Measurements from ENCODE around the gene EFCAB5. TPM values are rescaled to one million over a fixed set of nuclear protein-coding genes. Genes with fewer than 3 reads are reported as not detected.
A peak's percentile ranks its signal among the peaks of the same experiment; 100 is the strongest.

EFCAB5 gene
- total RNA-seq, 2 donors from 2014 or later: not detected

- no peaks in the 10 kb centered on the region for H3K36me3 ChIP-seq (ENCODE audit: control insufficient read depth, insufficient read depth, low read length)
- Mint-ChIP-seq H3K36me3 (ENCODE audit: low read depth) (no peaks in the 10 kb centered on the region), H3K4me3 (no peak overlapping the region), H3K27me3 (ENCODE audit: insufficient read depth) (peaks cover 2% of the 10 kb centered on the region), H3K4me1 (peaks cover 4% of the 10 kb centered on the region), H3K9me3 (no peaks in the 10 kb centered on the region), H3K27ac (no peak overlapping the region)
- no peak overlapping the region for H3K9ac ChIP-seq (ENCODE audit: extremely low read depth, low read length, poor library complexity, severe bottlenecking)
- 89% methylated on average over 1 of the region's 1 CpG; no CpG with 5 or more reads in 1 of the 2 experiments for WGBS, 2 experiments (ENCODE audit: insufficient coverage in 1 of 2, insufficient read length in 1 of 2)
- no peak overlapping the region for H3K4me3 ChIP-seq (ENCODE audit: low read length)
- H3K9me3 ChIP-seq (ENCODE audit: control insufficient read depth, low read length): no peaks in the 10 kb centered on the region
- no peak for DNase-seq
- H3K27ac ChIP-seq (ENCODE audit: low read depth, low read length): no peak overlapping the region
- no peak for TF ChIP-seq CTCF (conservative IDR thresholded peaks at IDR 0.05)
- H3K27me3 ChIP-seq (ENCODE audit: control insufficient read depth, insufficient read depth, low read length, poor library complexity, severe bottlenecking): no peaks in the 10 kb centered on the region
- no peaks in the 10 kb centered on the region for H3K4me1 ChIP-seq (ENCODE audit: control insufficient read depth, insufficient read depth, low read length)
These were observed 162.5 kb downstream of the EFCAB5 start for GRCh38 chr17:30103921-30104320.

GRCh38 chr17:30104575-30105339, 163.3 kb downstream of the EFCAB5 start:
- H3K27ac Mint-ChIP-seq: peak overlapping the region; percentile 89
- H3K36me3 Mint-ChIP-seq (ENCODE audit: low read depth): no peaks in the 10 kb centered on the region
- H3K27me3 Mint-ChIP-seq (ENCODE audit: insufficient read depth): no peaks in the 10 kb centered on the region
- Histone ChIP-seq H3K9ac (ENCODE audit: extremely low read depth, low read length, poor library complexity, severe bottlenecking) (peak overlapping the region; percentile 1), H3K9me3 (ENCODE audit: control insufficient read depth, low read length) (no peaks in the 10 kb centered on the region), H3K4me1 (ENCODE audit: control insufficient read depth, insufficient read depth, low read length) (no peaks in the 10 kb centered on the region), H3K4me3 (ENCODE audit: low read length) (peak overlapping the region; percentile 79), H3K27me3 (ENCODE audit: control insufficient read depth, insufficient read depth, low read length, poor library complexity, severe bottlenecking) (no peaks in the 10 kb centered on the region), H3K36me3 (ENCODE audit: control insufficient read depth, insufficient read depth, low read length) (no peaks in the 10 kb centered on the region), H3K27ac (ENCODE audit: low read depth, low read length) (peak overlapping the region; percentile 59)
- H3K4me1 Mint-ChIP-seq: peaks cover 4% of the 10 kb centered on the region
- no peaks in the 10 kb centered on the region for H3K9me3 Mint-ChIP-seq
- peak; percentile 94 for DNase-seq
- 28 to 33% methylated on average over 27 to 29 of the region's 29 CpGs for WGBS, 2 experiments (ENCODE audit: insufficient coverage in 1 of 2, insufficient read length in 1 of 2)
- H3K4me3 Mint-ChIP-seq: peak overlapping the region; percentile 60
- TF ChIP-seq CTCF (conservative IDR thresholded peaks at IDR 0.05): peak; percentile 95

- Histone ChIP-seq H3K9ac (ENCODE audit: extremely low read depth, low read length, poor library complexity, severe bottlenecking) (no peak overlapping the region), H3K27me3 (ENCODE audit: control insufficient read depth, insufficient read depth, low read length, poor library complexity, severe bottlenecking) (no peaks in the 10 kb centered on the region), H3K4me1 (ENCODE audit: control insufficient read depth, insufficient read depth, low read length) (no peaks in the 10 kb centered on the region), H3K9me3 (ENCODE audit: control insufficient read depth, low read length) (no peaks in the 10 kb centered on the region), H3K27ac (ENCODE audit: low read depth, low read length) (no peak overlapping the region), H3K36me3 (ENCODE audit: control insufficient read depth, insufficient read depth, low read length) (no peaks in the 10 kb centered on the region), H3K4me3 (ENCODE audit: low read length) (no peak overlapping the region)
- Mint-ChIP-seq H3K27ac (no peak overlapping the region), H3K4me3 (no peak overlapping the region), H3K4me1 (peaks cover 2% of the 10 kb centered on the region), H3K36me3 (ENCODE audit: low read depth) (no peaks in the 10 kb centered on the region), H3K27me3 (ENCODE audit: insufficient read depth) (no peaks in the 10 kb centered on the region), H3K9me3 (no peaks in the 10 kb centered on the region)
- no peak for TF ChIP-seq CTCF (conservative IDR thresholded peaks at IDR 0.05)
- no peak for DNase-seq
These were observed 171.4 kb downstream of the EFCAB5 start for GRCh38 chr17:30112794-30113193.
